ENCODE data around the gene FAM200A. TPM values are rescaled to one million over a fixed set of nuclear protein-coding genes. Genes with fewer than 3 reads are reported as not detected.
A peak's percentile ranks its signal among the peaks of the same experiment; 100 is the strongest.

Gene FAM200A
- 14.7 and 21.1 TPM in 2 replicates for total RNA-seq (ENCODE audit: low replicate concordance)

DNA sequence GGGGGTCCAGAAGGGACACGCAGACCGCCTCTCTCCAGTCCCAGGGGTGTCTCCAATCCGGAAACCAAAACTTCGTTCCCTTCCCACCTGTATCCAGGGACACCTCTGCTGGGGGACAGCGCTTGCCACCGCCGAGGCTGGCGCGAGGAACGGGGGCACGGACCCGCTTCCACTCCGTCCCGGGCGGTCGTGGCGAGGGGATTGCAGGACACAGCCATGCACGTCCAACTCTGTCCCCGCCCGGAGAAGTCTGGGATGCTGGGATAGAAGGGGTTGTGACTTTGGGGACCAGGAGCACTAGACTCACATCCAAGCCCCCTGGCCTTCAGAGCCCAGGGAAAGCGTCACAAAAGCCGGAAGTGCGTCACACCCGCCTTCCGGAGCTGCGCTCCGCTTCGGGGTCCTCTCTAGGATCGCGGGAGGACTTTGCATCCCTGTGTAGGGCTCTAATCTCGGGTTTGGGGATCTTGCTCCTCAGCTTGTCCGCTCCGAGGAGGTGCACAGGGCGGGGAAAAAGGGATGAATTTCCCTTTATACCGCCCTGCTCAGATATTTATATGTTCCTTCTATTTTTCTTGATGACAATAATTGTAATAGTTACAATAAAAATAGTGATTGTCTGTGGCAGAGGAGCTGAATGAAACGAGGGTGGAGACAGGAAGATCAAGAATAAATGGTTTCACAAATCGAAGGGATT lies at the start of gene FAM200A:
TSS of gene FAM200A (minus strand) at position 348 of the 697 bp plus-strand sequence. CDS start 3,707 bp downstream, outside the sequence.
- DNase-seq (ENCODE audit: low spot score) = peak; percentile 96
- Histone ChIP-seq H3K9ac (peak within 1 kb of the TSS; percentile 97), H3K27me3 (no peaks in the 10 kb centered on the region), H4K20me1 (ENCODE audit: low read depth) (no peaks in the 10 kb centered on the region), H3K4me1 (peaks cover 7% of the 10 kb centered on the region), H3K4me2 (peak within 1 kb of the TSS; percentile 99), H3K79me2 (ENCODE audit: low read depth) (peaks cover 39% of the 10 kb centered on the region), H2AFZ (replicated peaks) (peak within 1 kb of the TSS; percentile 87), H3K27ac (no peak within 1 kb of the TSS), H3K4me3 (peak within 1 kb of the TSS; percentile 81), H3K36me3 (peaks cover 18% of the 10 kb centered on the region), H3K9me3 (ENCODE audit: low read depth) (peaks cover 9% of the 10 kb centered on the region), H3F3A (ENCODE audit: low read depth) (peaks cover 5% of the 10 kb centered on the region)
- Mint-ChIP-seq H3K4me1 (peaks cover 13% of the 10 kb centered on the region), H3K36me3 (peaks cover 34% of the 10 kb centered on the region), H3K27ac (peak within 1 kb of the TSS; percentile 10), H3K27me3 (ENCODE audit: insufficient read depth, low read depth) (no peaks in the 10 kb centered on the region), H3K9me3 (peaks cover 12% of the 10 kb centered on the region), H3K4me3 (peak within 1 kb of the TSS; percentile 87)
- TF ChIP-seq, protein P1, sequence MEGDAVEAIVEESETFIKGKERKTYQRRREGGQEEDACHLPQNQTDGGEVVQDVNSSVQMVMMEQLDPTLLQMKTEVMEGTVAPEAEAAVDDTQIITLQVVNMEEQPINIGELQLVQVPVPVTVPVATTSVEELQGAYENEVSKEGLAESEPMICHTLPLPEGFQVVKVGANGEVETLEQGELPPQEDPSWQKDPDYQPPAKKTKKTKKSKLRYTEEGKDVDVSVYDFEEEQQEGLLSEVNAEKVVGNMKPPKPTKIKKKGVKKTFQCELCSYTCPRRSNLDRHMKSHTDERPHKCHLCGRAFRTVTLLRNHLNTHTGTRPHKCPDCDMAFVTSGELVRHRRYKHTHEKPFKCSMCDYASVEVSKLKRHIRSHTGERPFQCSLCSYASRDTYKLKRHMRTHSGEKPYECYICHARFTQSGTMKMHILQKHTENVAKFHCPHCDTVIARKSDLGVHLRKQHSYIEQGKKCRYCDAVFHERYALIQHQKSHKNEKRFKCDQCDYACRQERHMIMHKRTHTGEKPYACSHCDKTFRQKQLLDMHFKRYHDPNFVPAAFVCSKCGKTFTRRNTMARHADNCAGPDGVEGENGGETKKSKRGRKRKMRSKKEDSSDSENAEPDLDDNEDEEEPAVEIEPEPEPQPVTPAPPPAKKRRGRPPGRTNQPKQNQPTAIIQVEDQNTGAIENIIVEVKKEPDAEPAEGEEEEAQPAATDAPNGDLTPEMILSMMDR (IDR thresholded peaks at IDR 0.05) = no peak
- TF ChIP-seq EZH2phosphoT487 (IDR thresholded peaks at IDR 0.05) (no peak), EZH2 (IDR thresholded peaks at IDR 0.05) (no peak)

DNA sequence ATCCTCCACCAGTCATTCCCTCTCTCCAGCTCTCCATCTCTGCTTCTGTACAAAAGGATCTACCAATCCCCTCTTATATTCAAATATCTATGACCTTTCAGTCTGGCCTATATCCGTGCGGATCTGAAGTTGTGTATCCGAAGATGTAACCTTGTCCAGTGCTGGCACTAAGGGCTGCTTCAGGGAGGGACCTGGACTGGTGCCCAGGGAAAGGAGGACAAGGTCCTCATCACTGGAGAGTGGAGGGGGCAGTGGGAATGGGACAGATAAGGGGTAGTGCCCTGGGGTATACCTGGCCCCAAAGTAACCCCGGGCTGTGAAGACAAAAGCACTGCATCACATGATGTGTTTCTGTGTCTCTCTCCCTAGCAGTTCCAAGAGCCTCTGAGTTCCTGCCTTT lies 47.9 kb upstream of the FAM200A start:
- H3F3A ChIP-seq (ENCODE audit: low read depth) = peaks cover 22% of the 10 kb centered on the region
- Mint-ChIP-seq H3K4me3 (no peak overlapping the region), H3K9me3 (no peaks in the 10 kb centered on the region), H3K27me3 (ENCODE audit: insufficient read depth, low read depth) (peaks cover 5% of the 10 kb centered on the region), H3K4me1 (no peaks in the 10 kb centered on the region), H3K27ac (no peak overlapping the region), H3K36me3 (no peaks in the 10 kb centered on the region)
- no peaks in the 10 kb centered on the region for H3K36me3 ChIP-seq
- peaks cover 4% of the 10 kb centered on the region for H3K9me3 ChIP-seq (ENCODE audit: low read depth)
- no peaks in the 10 kb centered on the region for H3K79me2 ChIP-seq (ENCODE audit: low read depth)
- no peak overlapping the region for H3K4me2 ChIP-seq
- no peak overlapping the region for H3K27ac ChIP-seq
- DNase-seq (ENCODE audit: low spot score) = no peak
- H3K4me3 ChIP-seq = no peak overlapping the region
- no peak overlapping the region for H2AFZ ChIP-seq (replicated peaks)
- no peaks in the 10 kb centered on the region for H3K27me3 ChIP-seq
- H4K20me1 ChIP-seq (ENCODE audit: low read depth) = no peaks in the 10 kb centered on the region
- no peaks in the 10 kb centered on the region for H3K4me1 ChIP-seq
- H3K9ac ChIP-seq = no peak overlapping the region
- TF ChIP-seq EZH2 (IDR thresholded peaks at IDR 0.05) = no peak
- TF ChIP-seq, protein P1 (IDR thresholded peaks at IDR 0.05) = no peak
- no peak for TF ChIP-seq EZH2phosphoT487 (IDR thresholded peaks at IDR 0.05)

DNA sequence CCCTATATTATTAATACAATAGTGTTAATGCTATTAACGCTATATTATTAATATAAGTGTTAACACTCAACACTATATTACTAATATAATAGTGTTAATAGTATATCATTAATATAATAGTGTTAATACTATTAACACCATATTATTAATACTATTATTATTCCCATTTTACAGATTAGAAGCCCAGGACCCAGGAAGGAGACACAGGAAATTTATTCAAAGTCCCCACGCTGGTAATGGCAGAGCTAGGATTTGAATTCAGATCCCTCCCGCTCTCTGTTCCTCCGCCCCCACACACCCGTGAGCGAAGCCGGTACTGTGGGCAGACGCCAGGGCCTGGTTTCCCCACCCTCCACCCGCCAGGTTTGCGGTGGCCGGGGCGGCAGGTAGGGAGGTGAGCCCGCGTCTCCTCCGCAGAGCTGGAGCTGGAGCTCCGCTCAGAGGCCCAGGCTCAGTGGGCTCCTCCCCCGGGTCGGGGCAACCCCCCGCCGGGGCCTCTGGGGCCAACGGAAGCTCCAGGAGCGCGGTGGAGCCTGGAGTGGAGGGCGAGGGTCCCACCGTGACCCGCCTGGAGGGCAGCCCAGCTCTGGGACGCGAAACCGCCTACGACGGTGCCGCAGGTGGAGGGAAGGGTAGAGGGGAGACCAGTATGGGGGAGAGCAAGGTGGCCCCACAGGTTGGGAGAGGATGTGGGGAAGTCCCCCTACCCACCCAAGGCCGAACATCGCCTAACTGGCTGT lies 46.0 kb upstream of the FAM200A start, which contains the start of gene TMEM225B:
TSS of gene TMEM225B (plus strand) at position 506 of the 740 bp plus-strand sequence. CDS start 6,122 bp downstream, outside the sequence.
- Histone ChIP-seq H3K4me2 (no peak within 1 kb of the TSS), H3K36me3 (no peaks in the 10 kb centered on the region), H3K9me3 (ENCODE audit: low read depth) (peaks cover 10% of the 10 kb centered on the region), H4K20me1 (ENCODE audit: low read depth) (no peaks in the 10 kb centered on the region), H3K27me3 (no peaks in the 10 kb centered on the region), H3K9ac (no peak within 1 kb of the TSS), H3K79me2 (ENCODE audit: low read depth) (no peaks in the 10 kb centered on the region), H3K4me3 (no peak within 1 kb of the TSS), H3K27ac (no peak within 1 kb of the TSS), H3F3A (ENCODE audit: low read depth) (peaks cover 37% of the 10 kb centered on the region), H3K4me1 (no peaks in the 10 kb centered on the region), H2AFZ (replicated peaks) (no peak within 1 kb of the TSS)
- Mint-ChIP-seq H3K4me3 (no peak within 1 kb of the TSS), H3K9me3 (no peaks in the 10 kb centered on the region), H3K27me3 (ENCODE audit: insufficient read depth, low read depth) (peaks cover 5% of the 10 kb centered on the region), H3K36me3 (no peaks in the 10 kb centered on the region), H3K4me1 (no peaks in the 10 kb centered on the region), H3K27ac (no peak within 1 kb of the TSS)
- no peak for DNase-seq (ENCODE audit: low spot score)
- TF ChIP-seq EZH2 (IDR thresholded peaks at IDR 0.05) (no peak), EZH2phosphoT487 (IDR thresholded peaks at IDR 0.05) (no peak)
- TF ChIP-seq, protein P1 (IDR thresholded peaks at IDR 0.05) = no peak
